H1 (cell line): Measurements from ENCODE around the gene RAET1G. TPM values are rescaled to one million over a fixed set of nuclear protein-coding genes. Genes with fewer than 3 reads are reported as not detected.
A peak's percentile ranks its signal among the peaks of the same experiment; 100 is the strongest.
"Not testable (repeated sequence)": the region's sequence is repeated elsewhere in the genome, so short reads cannot be mapped to it uniquely, and the experiment has no call there.

Experiments used
- CTCF ChIA-PET: fragments of 300-600 bp; sonication (Branson Sonifier 250); formaldehyde crosslinking; loops from one replicate; lab custom pipeline; 2021; ENCODE audit not compliant: partially characterized antibody; lab: Charles Lee
- POLR2A ChIA-PET: fragments of 300-600 bp; sonication (Branson Sonifier 250); formaldehyde crosslinking; loops from one replicate; lab custom pipeline; 2021; ENCODE audit warnings: inconsistent platforms; ENCODE audit not compliant: partially characterized antibody; lab: Charles Lee
- DNase-seq, 2 experiments: peaks; one replicate each; pipeline versions ENCODE4 v3.0.0 to v3.0.0-alpha.2; 2010 to 2022; ENCODE audit warnings: low spot score in 2 of 2, low read depth in 1 of 2, mixed read lengths in 1 of 2
- FAIRE-seq: peaks from 2 replicates; lab custom pipeline; 2011; peaks lifted over from hg19 to GRCh38; lab: Jason Lieb, UNC
- H2AFZ ChIP-seq: 2 replicates; pipeline ENCODE4 v1.8.1; 2012; ENCODE audit warnings: low read length, inconsistent platforms
- H2AK5ac ChIP-seq: 2 replicates; pipeline ENCODE4 v1.6.1; 2013; ENCODE audit warnings: low read depth, low read length
- H2BK120ac ChIP-seq: replicated peaks from 2 replicates; pipeline ENCODE3; 2013; ENCODE audit warnings: low read depth, low read length, inconsistent platforms
- H2BK12ac ChIP-seq: 2 replicates; pipeline ENCODE4 v1.6.1; 2013; ENCODE audit warnings: low read depth, low read length
- H2BK15ac ChIP-seq: 2 replicates; pipeline ENCODE4 v1.6.1; 2013; ENCODE audit warnings: low read length
- H2BK20ac ChIP-seq: 2 replicates; pipeline ENCODE4 v1.6.1; 2013; ENCODE audit warnings: low read length
- H2BK5ac ChIP-seq: 2 replicates; pipeline ENCODE4 v1.6.1; 2013; ENCODE audit warnings: low read depth, low read length
- H3K14ac ChIP-seq: 2 replicates; pipeline ENCODE4 v1.6.1; 2013; ENCODE audit warnings: inconsistent platforms; ENCODE audit not compliant: insufficient read length
- H3K18ac ChIP-seq: 2 replicates; pipeline ENCODE4 v1.6.1; 2013; ENCODE audit warnings: low read length; ENCODE audit errors: extremely low read depth
- H3K23ac ChIP-seq: 2 replicates; pipeline ENCODE4 v1.6.1; 2013; ENCODE audit warnings: inconsistent platforms; ENCODE audit not compliant: insufficient read length
- H3K23me2 ChIP-seq: 2 replicates; pipeline ENCODE4 v1.6.1; 2013; ENCODE audit warnings: low read depth, low read length
- H3K27ac ChIP-seq: 2 replicates; pipeline ENCODE4 v1.6.1; 2011; ENCODE audit warnings: low read depth, low read length, inconsistent platforms
- H3K27me3 ChIP-seq, 4 experiments: replicated peaks in 1 of 4; 1 replicate in 1 of 4; 2 replicates in 3 of 4; pipeline versions ENCODE4 v1.6.1 to v1.8.1; 2011 to 2013; ENCODE audit warnings: low read length in 3 of 4, mild to moderate bottlenecking in 3 of 4, inconsistent platforms in 2 of 4, mixed read lengths in 2 of 4, moderate library complexity in 1 of 4; ENCODE audit not compliant: control insufficient read depth in 3 of 4, insufficient read depth in 3 of 4; ENCODE audit errors: extremely low read depth in 1 of 4
- H3K36me3 ChIP-seq, 4 experiments: 2 replicates each; pipeline versions ENCODE4 v1.6.1 to v1.8.1; 2011 to 2013; ENCODE audit warnings: mild to moderate bottlenecking in 4 of 4, low read length in 3 of 4, moderate library complexity in 2 of 4, control low read depth in 1 of 4, inconsistent platforms in 1 of 4; ENCODE audit not compliant: insufficient read depth in 4 of 4, control insufficient read depth in 2 of 4
- H3K4ac ChIP-seq: replicated peaks from 2 replicates; pipeline ENCODE3; 2013; ENCODE audit warnings: low read length, low read depth, mixed read lengths, inconsistent platforms; ENCODE audit not compliant: insufficient read length
- H3K4me1 ChIP-seq, 4 experiments: replicated peaks in 1 of 4; 1 replicate in 1 of 4; 2 replicates in 3 of 4; pipeline versions ENCODE4 v1.6.1 to v1.8.1; 2011 to 2013; ENCODE audit warnings: low read length in 3 of 4, inconsistent platforms in 2 of 4, mixed read lengths in 1 of 4; ENCODE audit not compliant: insufficient read depth in 4 of 4, control insufficient read depth in 3 of 4
- H3K4me2 ChIP-seq, 2 experiments: 2 replicates each; pipeline versions ENCODE4 v1.6.1 to v1.8.1; 2011 to 2013; ENCODE audit warnings: low read depth in 2 of 2, low read length in 2 of 2, control low read depth in 1 of 2, inconsistent platforms in 1 of 2, mild to moderate bottlenecking in 1 of 2; ENCODE audit not compliant: insufficient read depth in 1 of 2
- H3K4me3 ChIP-seq, 4 experiments: fragments of 200-600, 300-600 bp in 1 of 4; sonication (generic), shearing (Covaris generic), sonication (Bioruptor Twin) in 1 of 4; 2 replicates each; pipeline versions ENCODE4 v1.5.1 to v1.8.1; 2011 to 2016; ENCODE audit warnings: low read length in 4 of 4, low read depth in 3 of 4, control low read depth in 2 of 4, inconsistent platforms in 2 of 4, mild to moderate bottlenecking in 2 of 4, mixed read lengths in 1 of 4, moderate library complexity in 1 of 4; ENCODE audit not compliant: insufficient read depth in 2 of 4; ENCODE audit errors: extremely low read depth in 1 of 4
- H3K56ac ChIP-seq: replicated peaks from 2 replicates; pipeline ENCODE3; 2013; ENCODE audit warnings: low read depth, mild to moderate bottlenecking, mixed read lengths, low read length, inconsistent platforms; ENCODE audit not compliant: insufficient read length
- H3K79me1 ChIP-seq: 2 replicates; pipeline ENCODE4 v1.6.1; 2013; ENCODE audit warnings: low read depth, low read length, control low read depth
- H3K79me2 ChIP-seq, 2 experiments: 2 replicates each; pipeline versions ENCODE4 v1.6.1 to v1.8.1; 2012 to 2013; ENCODE audit warnings: low read length in 2 of 2, mild to moderate bottlenecking in 2 of 2, inconsistent platforms in 1 of 2; ENCODE audit not compliant: insufficient read depth in 2 of 2, control insufficient read depth in 1 of 2
- H3K9ac ChIP-seq, 4 experiments: replicated peaks in 1 of 4; 1 replicate in 1 of 4; 2 replicates in 3 of 4; pipeline versions ENCODE4 v1.6.1 to v1.8.1; 2011 to 2013; ENCODE audit warnings: low read depth in 3 of 4, low read length in 3 of 4, control low read depth in 2 of 4, mild to moderate bottlenecking in 2 of 4, moderate library complexity in 2 of 4, inconsistent platforms in 1 of 4; ENCODE audit errors: extremely low read depth in 1 of 4
- H3K9me3 ChIP-seq, 2 experiments: 2 replicates each; pipeline versions ENCODE4 v1.6.1 to v1.8.1; 2012 to 2013; ENCODE audit warnings: mild to moderate bottlenecking in 2 of 2, moderate library complexity in 2 of 2, control low read depth in 1 of 2, inconsistent platforms in 1 of 2, low read depth in 1 of 2, low read length in 1 of 2, mixed read lengths in 1 of 2; ENCODE audit not compliant: insufficient read depth in 2 of 2
- H4K20me1 ChIP-seq, 2 experiments: replicated peaks in 1 of 2; 2 replicates each; pipeline versions ENCODE3 to v1.8.1; 2011 to 2013; ENCODE audit warnings: inconsistent platforms in 2 of 2, low read length in 2 of 2, mild to moderate bottlenecking in 1 of 2; ENCODE audit not compliant: insufficient read depth in 2 of 2, control insufficient read depth in 1 of 2
- H4K5ac ChIP-seq: 2 replicates; pipeline ENCODE4 v1.6.1; 2013; ENCODE audit warnings: low read length, low read depth, mixed read lengths, inconsistent platforms; ENCODE audit not compliant: insufficient read length
- H4K8ac ChIP-seq: 2 replicates; pipeline ENCODE4 v1.8.0; 2013; ENCODE audit warnings: mild to moderate bottlenecking, moderate library complexity, low read length, inconsistent platforms; ENCODE audit not compliant: insufficient read depth; ENCODE audit errors: extremely low read depth
- H4K91ac ChIP-seq: replicated peaks from 2 replicates; pipeline ENCODE3; 2013; ENCODE audit warnings: low read length, mixed read lengths, inconsistent platforms; ENCODE audit not compliant: insufficient read length
- EZH2 ChIP-seq: fragments of 200-600 bp; sonication (generic); IDR thresholded peaks from 2 replicates; pipeline ENCODE4 v1.7.1; 2012; ENCODE audit warnings: low read depth, mild to moderate bottlenecking, moderate library complexity, low read length, inconsistent platforms; ENCODE audit not compliant: severe bottlenecking
- RNF2 ChIP-seq: fragments of 200-900, 300-1000 bp; sonication (generic); IDR thresholded peaks from 2 replicates; pipeline ENCODE4 v1.7.1; 2016; ENCODE audit warnings: borderline replicate concordance, low read depth, mild to moderate bottlenecking, antibody characterized with exemption, low read length; ENCODE audit not compliant: poor library complexity, severe bottlenecking; ENCODE audit errors: missing control alignments
- SUZ12 ChIP-seq: fragments of 200-600 bp; sonication (generic); IDR thresholded peaks from 2 replicates; pipeline ENCODE4 v1.6.1; 2012; ENCODE audit warnings: mild to moderate bottlenecking, inconsistent platforms, low read length, moderate library complexity, mixed read lengths
- WGBS, 2 experiments: shearing (Covaris generic) in 1 of 2; methylation state at CpG; one replicate each; pipeline versions ENCODE4 v1.1.6 to v1.1.7; 2013 to 2015; ENCODE audit warnings: low lambda C conversion rate in 2 of 2, mixed read lengths in 2 of 2, inconsistent platforms in 1 of 2, low coverage in 1 of 2, missing lambda C conversion rate in 1 of 2; ENCODE audit not compliant: insufficient replicate concordance in 2 of 2, insufficient coverage in 1 of 2, insufficient read length in 1 of 2; ENCODE audit errors: extremely low coverage in 1 of 2, missing lambda C conversion rate in 1 of 2; 5-methylcytosine and 5-hydroxymethylcytosine counted together
- polyA plus RNA-seq, 7 experiments: library from polyadenylated mRNA; depleted of rRNA in 3 of 7; stranded (reverse) in 5 of 7; unstranded in 2 of 7; fragments of >200 nt in 5 of 7; fragments of 200-250 nt in 2 of 7; gene quantifications; 1 replicate in 5 of 7; 2 replicates in 1 of 7; 4 replicates in 1 of 7; pipeline versions ENCODE4 v1.2.1 to v1.2.3, GENCODE V29; 2011 to 2013; ENCODE audit warnings: missing spikeins in 2 of 7, mixed read lengths in 2 of 7
- total RNA-seq: library from RNA; stranded (reverse); fragmentation: NEBNext Ultra II Directional; extraction: Animal tissue kit (Norgen Biotek cat#: 25700); gene quantifications from 2 replicates; pipeline ENCODE4 v1.2.1, GENCODE V29; 2021

Gene RAET1G
- total and polyA plus RNA-seq, 2 of the 8 experiments (the other 6 are each of a cell fraction or from before 2014, with no cell fraction given): 0.08 TPM; not detected in 1

- FAIRE-seq, H3K9me3 ChIP-seq, H3K56ac ChIP-seq, H3K4me2 ChIP-seq, H3K4me1 ChIP-seq, H3K27ac ChIP-seq, H3K36me3 ChIP-seq, H3K23me2 ChIP-seq, H2BK120ac ChIP-seq, H3K9ac ChIP-seq, H4K20me1 ChIP-seq, H2BK20ac ChIP-seq, H3K14ac ChIP-seq, H3K23ac ChIP-seq, POLR2A ChIA-PET, H2AFZ ChIP-seq, H3K4me3 ChIP-seq, H4K8ac ChIP-seq, DNase-seq, H4K91ac ChIP-seq, H3K4ac ChIP-seq, H2BK12ac ChIP-seq, H2BK5ac ChIP-seq, H2BK15ac ChIP-seq: not testable (repeated sequence)
- peaks cover 24 to 81% (median 57%) of the 10 kb centered on the region in 4 experiments for H3K27me3 ChIP-seq
- CTCF ChIA-PET: interaction anchor here (0.7 kb wide), 1 partner anchor 52 kb away, joined by 5 read pairs; no protein-coding TSS in a partner anchor
- TF ChIP-seq EZH2: peak; percentile 61
- TF ChIP-seq RNF2: peak; percentile 61
- TF ChIP-seq SUZ12: peak; percentile 65; the same call in 1 of the 2 replicates
- TF ChIP-seq, all 59 proteins: peak for 3; not testable (repeated sequence) for 56
- not testable (repeated sequence) for H3K18ac ChIP-seq, H4K5ac ChIP-seq, H2AK5ac ChIP-seq, H3K79me1 ChIP-seq, H3K79me2 ChIP-seq
- WGBS, 2 experiments: 7% methylated on average over 12 of the region's 21 CpGs; no CpG with 5 or more reads in 1 of the 2 experiments
Measured at GRCh38 chr6:149954984-149955653, 32.2 kb upstream of the RAET1G start.
